Measurements from ENCODE around the gene FDX2.

GRCh38 chr19:10346509-10346908 is 30.7 kb upstream of the FDX2 start:
- TF ChIP-seq CTCF (IDR thresholded peaks at IDR 0.05) (no peak), POLR2A (IDR thresholded peaks at IDR 0.05) (no peak)

All from thyroid gland (tissue), 4 donors.